PC-3 (cell line): Measurements from ENCODE around the gene PPP2R5A.
"Not testable (repeated sequence)": the region's sequence is repeated elsewhere in the genome, so short reads cannot be mapped to it uniquely, and the experiment has no call there.

Experiments used
- EZH2phosphoT487 ChIP-seq: fragments of 300-600 bp; sonication (generic); IDR thresholded peaks from 2 replicates; pipeline ENCODE4 v1.6.1; 2018; ENCODE audit warnings: mild to moderate bottlenecking, antibody characterized with exemption, low read length, borderline replicate concordance
- TF ChIP-seq, protein P1 (sequence below): fragments of 300-600 bp; sonication (generic); conservative IDR thresholded peaks from 2 replicates; pipeline ENCODE4 v1.5.1; 2017; ENCODE audit warnings: antibody characterized with exemption, low read depth, mild to moderate bottlenecking, low read length

DNA sequence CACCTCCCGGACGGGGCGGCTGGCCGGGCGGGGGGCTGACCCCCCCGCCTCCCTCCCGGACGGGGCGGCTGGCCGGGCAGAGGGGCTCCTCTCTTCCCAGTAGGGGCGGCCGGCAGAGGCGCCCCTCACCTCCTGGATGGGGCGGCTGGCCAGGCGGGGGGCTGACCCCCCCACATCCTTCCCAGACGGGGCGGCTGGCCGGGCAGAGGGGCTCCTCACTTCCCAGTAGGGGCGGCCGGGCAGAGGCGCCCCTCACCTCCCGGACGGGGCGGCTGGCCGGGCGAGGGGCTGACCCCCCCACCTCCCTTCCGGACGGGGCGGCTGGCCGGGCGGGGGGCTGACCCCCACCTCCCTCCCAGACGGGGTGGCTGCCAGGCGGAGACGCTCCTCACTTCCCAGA is 35.8 kb downstream of the PPP2R5A start:
- TF ChIP-seq, protein P1, sequence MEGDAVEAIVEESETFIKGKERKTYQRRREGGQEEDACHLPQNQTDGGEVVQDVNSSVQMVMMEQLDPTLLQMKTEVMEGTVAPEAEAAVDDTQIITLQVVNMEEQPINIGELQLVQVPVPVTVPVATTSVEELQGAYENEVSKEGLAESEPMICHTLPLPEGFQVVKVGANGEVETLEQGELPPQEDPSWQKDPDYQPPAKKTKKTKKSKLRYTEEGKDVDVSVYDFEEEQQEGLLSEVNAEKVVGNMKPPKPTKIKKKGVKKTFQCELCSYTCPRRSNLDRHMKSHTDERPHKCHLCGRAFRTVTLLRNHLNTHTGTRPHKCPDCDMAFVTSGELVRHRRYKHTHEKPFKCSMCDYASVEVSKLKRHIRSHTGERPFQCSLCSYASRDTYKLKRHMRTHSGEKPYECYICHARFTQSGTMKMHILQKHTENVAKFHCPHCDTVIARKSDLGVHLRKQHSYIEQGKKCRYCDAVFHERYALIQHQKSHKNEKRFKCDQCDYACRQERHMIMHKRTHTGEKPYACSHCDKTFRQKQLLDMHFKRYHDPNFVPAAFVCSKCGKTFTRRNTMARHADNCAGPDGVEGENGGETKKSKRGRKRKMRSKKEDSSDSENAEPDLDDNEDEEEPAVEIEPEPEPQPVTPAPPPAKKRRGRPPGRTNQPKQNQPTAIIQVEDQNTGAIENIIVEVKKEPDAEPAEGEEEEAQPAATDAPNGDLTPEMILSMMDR: not testable (repeated sequence)
- TF ChIP-seq EZH2phosphoT487: not testable (repeated sequence)
